ENCODE results near the gene BRI3. TPM values are rescaled to one million over a fixed set of nuclear protein-coding genes. Genes with fewer than 3 reads are reported as not detected.

Gene BRI3
- total RNA-seq, 1 donor, result 95.9 TPM

GRCh38 chr7:98295467-98296192, 14.1 kb downstream of the BRI3 start:
- Histone ChIP-seq H3K4me2 (ENCODE audit: insufficient read depth, low read length) (no peak overlapping the region), H3K9me3 (ENCODE audit: low read depth, low read length) (no peaks in the 10 kb centered on the region), H3K79me2 (ENCODE audit: insufficient read depth, low read length) (peaks cover 38% of the 10 kb centered on the region), H2AFZ (ENCODE audit: low read length) (no peak overlapping the region), H4K20me1 (ENCODE audit: insufficient read depth, low read length) (peaks cover 47% of the 10 kb centered on the region), H3K4me3 (ENCODE audit: insufficient read depth, low read length) (no peak overlapping the region), H3K27ac (ENCODE audit: low read depth, low read length) (no peak overlapping the region), H3K36me3 (ENCODE audit: insufficient read depth, low read length) (peaks cover 59% of the 10 kb centered on the region), H3K4me1 (ENCODE audit: insufficient read depth, low read length) (no peaks in the 10 kb centered on the region), H3K27me3 (ENCODE audit: insufficient read depth, low read length) (no peaks in the 10 kb centered on the region)
- TF ChIP-seq CTCF (IDR thresholded peaks at IDR 0.05; ENCODE audit: extremely low read depth, low read depth, low read length), result no peak
- peak; percentile 77 for DNase-seq (ENCODE audit: insufficient read length, low spot score, missing footprints)

- peaks cover 26% of the 10 kb centered on the region for H3K79me2 ChIP-seq (ENCODE audit: insufficient read depth, low read length)
- H4K20me1 ChIP-seq (ENCODE audit: insufficient read depth, low read length), result peaks cover 39% of the 10 kb centered on the region
- H3K27me3 ChIP-seq (ENCODE audit: insufficient read depth, low read length), result no peaks in the 10 kb centered on the region
- DNase-seq (ENCODE audit: insufficient read length, low spot score, missing footprints), result peak; percentile 58
- no peak overlapping the region for H3K4me3 ChIP-seq (ENCODE audit: insufficient read depth, low read length)
- no peak for TF ChIP-seq CTCF (IDR thresholded peaks at IDR 0.05; ENCODE audit: extremely low read depth, low read depth, low read length)
- H2AFZ ChIP-seq (ENCODE audit: low read length), result no peak overlapping the region
- H3K4me2 ChIP-seq (ENCODE audit: insufficient read depth, low read length), result no peak overlapping the region
- H3K36me3 ChIP-seq (ENCODE audit: insufficient read depth, low read length), result peaks cover 47% of the 10 kb centered on the region
- no peaks in the 10 kb centered on the region for H3K9me3 ChIP-seq (ENCODE audit: low read depth, low read length)
- no peaks in the 10 kb centered on the region for H3K4me1 ChIP-seq (ENCODE audit: insufficient read depth, low read length)
- no peak overlapping the region for H3K27ac ChIP-seq (ENCODE audit: low read depth, low read length)
Measured at GRCh38 chr7:98296833-98297232, 15.3 kb downstream of the BRI3 start.

GRCh38 chr7:98297626-98298286, 16.3 kb downstream of the BRI3 start:
- no peak overlapping the region for H3K4me3 ChIP-seq (ENCODE audit: insufficient read depth, low read length)
- no peaks in the 10 kb centered on the region for H3K27me3 ChIP-seq (ENCODE audit: insufficient read depth, low read length)
- peaks cover 30% of the 10 kb centered on the region for H4K20me1 ChIP-seq (ENCODE audit: insufficient read depth, low read length)
- TF ChIP-seq CTCF (IDR thresholded peaks at IDR 0.05; ENCODE audit: extremely low read depth, low read depth, low read length), result no peak
- no peak overlapping the region for H2AFZ ChIP-seq (ENCODE audit: low read length)
- no peaks in the 10 kb centered on the region for H3K4me1 ChIP-seq (ENCODE audit: insufficient read depth, low read length)
- peak; percentile 21 for DNase-seq (ENCODE audit: insufficient read length, low spot score, missing footprints)
- H3K36me3 ChIP-seq (ENCODE audit: insufficient read depth, low read length), result peaks cover 38% of the 10 kb centered on the region
- no peak overlapping the region for H3K4me2 ChIP-seq (ENCODE audit: insufficient read depth, low read length)
- no peak overlapping the region for H3K27ac ChIP-seq (ENCODE audit: low read depth, low read length)
- H3K9me3 ChIP-seq (ENCODE audit: low read depth, low read length), result no peaks in the 10 kb centered on the region
- H3K79me2 ChIP-seq (ENCODE audit: insufficient read depth, low read length), result peaks cover 17% of the 10 kb centered on the region
